Type B pancreatic cell (in vitro differentiated cells): ENCODE results near the gene SPART. TPM values are rescaled to one million over a fixed set of nuclear protein-coding genes. Genes with fewer than 3 reads are reported as not detected.
"Not testable (repeated sequence)": the region's sequence is repeated elsewhere in the genome, so short reads cannot be mapped to it uniquely, and the experiment has no call there.

ENCODE experiments used
- DNase-seq: peaks from one replicate; pipeline ENCODE4 v3.0.0; 2021; ENCODE audit warnings: mixed read lengths; ENCODE audit not compliant: unreplicated experiment; ENCODE audit errors: extremely low spot score
- H3K27ac Mint-ChIP-seq: 2 replicates; pipeline ENCODE4 v1.8.0; 2021; ENCODE audit warnings: mild to moderate bottlenecking, mixed read lengths
- H3K27me3 Mint-ChIP-seq: 2 replicates; pipeline ENCODE4 v1.8.0; 2021; ENCODE audit warnings: mixed read lengths
- H3K36me3 Mint-ChIP-seq: 2 replicates; pipeline ENCODE4 v1.8.0; 2021; ENCODE audit warnings: mixed read lengths
- H3K4me1 Mint-ChIP-seq: one replicate; pipeline ENCODE4 v1.8.0; 2021; ENCODE audit warnings: mixed read lengths; ENCODE audit not compliant: unreplicated experiment
- H3K4me3 Mint-ChIP-seq: 2 replicates; pipeline ENCODE4 v1.8.0; 2021; ENCODE audit warnings: mild to moderate bottlenecking, mixed read lengths
- H3K9me3 Mint-ChIP-seq: 2 replicates; pipeline ENCODE4 v1.8.0; 2021; ENCODE audit warnings: mixed read lengths
- total RNA-seq: library from RNA; stranded (reverse); gene quantifications from 2 replicates; pipeline ENCODE4 v1.2.1, GENCODE V29; 2021; ENCODE audit warnings: low replicate concordance
- TF ChIP-seq, protein P1 (sequence below): fragments of 200-600 bp; sonication (generic); conservative IDR thresholded peaks from 2 replicates; pipeline ENCODE4 v1.5.0; 2021; ENCODE audit warnings: antibody characterized with exemption, mild to moderate bottlenecking

The SPART gene
- total RNA-seq, 1 donor from 2014 or later: 67.6 TPM

- no peak overlapping the region for H3K4me3 Mint-ChIP-seq
- H3K36me3 Mint-ChIP-seq: peaks cover 16% of the 10 kb centered on the region
- no peak overlapping the region for H3K27ac Mint-ChIP-seq
- no peaks in the 10 kb centered on the region for H3K9me3 Mint-ChIP-seq
- peaks cover 27% of the 10 kb centered on the region for H3K4me1 Mint-ChIP-seq
- TF ChIP-seq, protein P1, sequence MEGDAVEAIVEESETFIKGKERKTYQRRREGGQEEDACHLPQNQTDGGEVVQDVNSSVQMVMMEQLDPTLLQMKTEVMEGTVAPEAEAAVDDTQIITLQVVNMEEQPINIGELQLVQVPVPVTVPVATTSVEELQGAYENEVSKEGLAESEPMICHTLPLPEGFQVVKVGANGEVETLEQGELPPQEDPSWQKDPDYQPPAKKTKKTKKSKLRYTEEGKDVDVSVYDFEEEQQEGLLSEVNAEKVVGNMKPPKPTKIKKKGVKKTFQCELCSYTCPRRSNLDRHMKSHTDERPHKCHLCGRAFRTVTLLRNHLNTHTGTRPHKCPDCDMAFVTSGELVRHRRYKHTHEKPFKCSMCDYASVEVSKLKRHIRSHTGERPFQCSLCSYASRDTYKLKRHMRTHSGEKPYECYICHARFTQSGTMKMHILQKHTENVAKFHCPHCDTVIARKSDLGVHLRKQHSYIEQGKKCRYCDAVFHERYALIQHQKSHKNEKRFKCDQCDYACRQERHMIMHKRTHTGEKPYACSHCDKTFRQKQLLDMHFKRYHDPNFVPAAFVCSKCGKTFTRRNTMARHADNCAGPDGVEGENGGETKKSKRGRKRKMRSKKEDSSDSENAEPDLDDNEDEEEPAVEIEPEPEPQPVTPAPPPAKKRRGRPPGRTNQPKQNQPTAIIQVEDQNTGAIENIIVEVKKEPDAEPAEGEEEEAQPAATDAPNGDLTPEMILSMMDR: no peak
- no peak for DNase-seq
- no peaks in the 10 kb centered on the region for H3K27me3 Mint-ChIP-seq
Measured at GRCh38 chr13:36339600-36340155, 6.5 kb downstream of the SPART start.

- H3K4me1 Mint-ChIP-seq: peaks cover 29% of the 10 kb centered on the region
- H3K27ac Mint-ChIP-seq: no peak overlapping the region
- H3K4me3 Mint-ChIP-seq: no peak overlapping the region
Measured at GRCh38 chr13:36337938-36338641, 8.1 kb downstream of the SPART start.

GRCh38 chr13:36332986-36333385, 13.2 kb downstream of the SPART start:
- no peak for DNase-seq
- Mint-ChIP-seq H3K36me3 (peaks cover 35% of the 10 kb centered on the region), H3K27me3 (no peaks in the 10 kb centered on the region), H3K9me3 (no peaks in the 10 kb centered on the region), H3K4me1 (peaks cover 19% of the 10 kb centered on the region), H3K27ac (no peak overlapping the region), H3K4me3 (no peak overlapping the region)
- TF ChIP-seq, protein P1: no peak

More at GRCh38 chr13:36337938-36338641, 8.1 kb downstream of the SPART start:
- TF ChIP-seq, protein P1: peak; percentile 39
- no peaks in the 10 kb centered on the region for H3K9me3 Mint-ChIP-seq
- no peaks in the 10 kb centered on the region for H3K27me3 Mint-ChIP-seq
- DNase-seq: no peak
- peaks cover 24% of the 10 kb centered on the region for H3K36me3 Mint-ChIP-seq

- H3K36me3 Mint-ChIP-seq: peaks cover 33% of the 10 kb centered on the region
- H3K4me3 Mint-ChIP-seq, H3K27ac Mint-ChIP-seq, DNase-seq, H3K9me3 Mint-ChIP-seq, H3K27me3 Mint-ChIP-seq: not testable (repeated sequence)
- peaks cover 17% of the 10 kb centered on the region for H3K4me1 Mint-ChIP-seq
Measured at GRCh38 chr13:36332255-36332654, 13.9 kb downstream of the SPART start.

- no peak overlapping the region for H3K27ac Mint-ChIP-seq
- TF ChIP-seq, protein P1: no peak
Measured at GRCh38 chr13:36331280-36331679, 14.9 kb downstream of the SPART start.

DNA sequence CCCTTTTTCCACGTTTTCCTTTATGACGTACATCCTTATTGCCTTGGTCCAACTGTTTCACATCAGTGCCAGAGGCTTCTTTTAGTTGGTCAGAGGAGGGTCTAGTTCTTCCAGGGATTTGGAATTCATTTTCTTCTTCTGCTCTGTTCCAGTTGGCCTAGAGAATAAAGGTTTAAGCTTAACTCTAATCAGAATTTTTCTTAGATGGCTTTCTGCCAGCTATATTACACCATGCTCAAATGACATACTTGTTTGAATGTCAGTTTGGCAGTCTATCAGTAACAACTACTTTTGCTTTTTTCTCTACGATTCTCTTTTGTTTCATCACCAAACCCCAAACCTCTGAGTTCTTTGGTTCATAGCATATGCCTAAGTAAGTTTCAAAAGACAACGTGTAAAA, 16.8 kb downstream of the SPART start:
- no peak overlapping the region for H3K27ac Mint-ChIP-seq
- DNase-seq: no peak
- H3K4me1 Mint-ChIP-seq: peaks cover 13% of the 10 kb centered on the region
- H3K9me3 Mint-ChIP-seq: no peaks in the 10 kb centered on the region
- H3K36me3 Mint-ChIP-seq: peaks cover 39% of the 10 kb centered on the region
- H3K4me3 Mint-ChIP-seq: no peak overlapping the region
- H3K27me3 Mint-ChIP-seq: no peaks in the 10 kb centered on the region
- TF ChIP-seq, protein P1: no peak

More at GRCh38 chr13:36331280-36331679, 14.9 kb downstream of the SPART start:
- no peak overlapping the region for H3K4me3 Mint-ChIP-seq
- no peaks in the 10 kb centered on the region for H3K9me3 Mint-ChIP-seq
- H3K36me3 Mint-ChIP-seq: peaks cover 34% of the 10 kb centered on the region
- DNase-seq: no peak
- H3K27me3 Mint-ChIP-seq: no peaks in the 10 kb centered on the region
- peaks cover 13% of the 10 kb centered on the region for H3K4me1 Mint-ChIP-seq
